Occipital lobe (tissue), 2 donors: ENCODE results near the gene KRTAP10-11. TPM values are rescaled to one million over a fixed set of nuclear protein-coding genes. Genes with fewer than 3 reads are reported as not detected.
"Not testable (repeated sequence)": the region's sequence is repeated elsewhere in the genome, so short reads cannot be mapped to it uniquely, and the experiment has no call there.

Source experiments
- DNase-seq: peaks from one replicate; lab custom pipeline; 2025; lab: John Stamatoyannopoulos, UW
- total RNA-seq: library from RNA; depleted of rRNA; stranded (reverse); fragments of >200 nt; gene quantifications from one replicate; pipeline ENCODE4 v1.2.3, GENCODE V29; 2014

KRTAP10-11 gene
- total RNA-seq, 1 donor from 2014 or later = not detected

DNA sequence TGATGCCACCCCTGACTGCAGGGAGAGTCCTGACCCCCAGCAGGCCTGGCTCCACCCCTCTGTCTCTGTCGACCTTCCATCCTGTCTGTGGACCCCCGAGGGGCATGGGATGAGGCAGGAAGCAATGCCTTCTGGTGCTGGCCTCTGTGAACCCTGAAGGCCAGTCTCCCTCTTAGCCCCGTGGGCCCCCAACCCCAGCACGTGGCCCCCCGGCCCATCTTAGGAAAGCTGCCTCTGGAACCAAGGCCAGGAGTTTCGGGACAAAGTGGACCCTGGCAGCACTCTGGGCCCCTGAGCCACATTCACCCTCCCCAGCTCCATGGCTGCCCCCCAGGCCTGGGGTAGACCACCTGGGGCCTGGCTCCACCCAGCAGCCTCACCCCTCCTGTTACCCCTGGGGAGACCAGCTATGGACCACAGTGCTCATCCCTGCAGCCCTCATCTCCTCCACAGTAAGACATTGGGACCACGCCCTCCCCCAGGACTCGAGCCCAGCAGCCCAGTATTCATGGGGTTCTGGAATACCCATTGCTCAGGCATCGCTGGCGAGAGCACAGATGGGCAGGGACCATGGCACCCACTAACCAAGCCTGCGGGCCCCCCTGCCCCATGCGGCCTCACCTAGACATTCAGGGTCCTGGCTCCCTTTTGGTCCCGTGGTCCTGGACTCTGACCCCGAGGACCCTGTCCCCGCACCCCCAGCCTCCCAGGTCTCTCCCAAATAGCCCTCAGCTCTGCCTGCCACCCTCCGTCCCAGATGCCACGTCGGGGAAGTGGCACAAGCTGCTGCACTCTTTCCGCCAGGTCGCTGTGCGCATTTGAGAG lies 7.5 kb upstream of the KRTAP10-11 start:
- DNase-seq = not testable (repeated sequence)

DNA sequence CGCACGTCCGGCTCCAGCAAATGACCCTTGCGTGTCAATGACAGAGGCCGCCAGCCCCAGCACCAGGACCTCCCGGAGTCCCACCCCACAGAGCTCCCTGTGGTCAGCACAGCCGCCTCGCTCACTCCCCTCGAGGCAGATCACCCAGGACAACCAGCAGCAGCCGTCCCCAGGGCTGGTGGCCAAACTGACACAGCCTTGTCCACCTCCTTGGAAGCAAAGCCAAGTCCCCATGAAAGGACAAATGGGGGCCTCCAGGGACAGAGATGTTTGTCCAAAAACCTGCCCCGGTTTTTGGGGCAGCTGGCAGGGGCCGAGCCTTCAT lies 6.9 kb upstream of the KRTAP10-11 start:
- no peak for DNase-seq

DNA sequence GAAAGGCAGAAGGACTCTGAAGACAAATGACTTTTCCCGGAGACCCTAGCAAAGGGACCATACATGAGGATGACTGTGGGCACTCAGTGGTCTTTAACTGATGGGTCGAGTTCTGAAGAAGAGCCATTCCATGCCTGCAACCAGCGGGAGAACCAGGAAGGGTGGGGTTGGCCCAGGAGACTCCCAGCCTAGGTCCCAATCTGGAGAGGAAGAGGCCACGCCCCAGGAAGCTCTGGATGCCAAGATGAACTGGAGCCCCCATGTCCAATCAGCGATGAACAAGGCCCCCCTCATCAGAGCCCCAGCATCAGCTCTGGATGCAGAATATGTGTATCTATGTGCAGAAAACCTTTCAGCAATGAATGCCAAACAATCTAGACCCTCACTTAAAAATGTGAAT lies 5.5 kb upstream of the KRTAP10-11 start:
- DNase-seq = no peak

DNA sequence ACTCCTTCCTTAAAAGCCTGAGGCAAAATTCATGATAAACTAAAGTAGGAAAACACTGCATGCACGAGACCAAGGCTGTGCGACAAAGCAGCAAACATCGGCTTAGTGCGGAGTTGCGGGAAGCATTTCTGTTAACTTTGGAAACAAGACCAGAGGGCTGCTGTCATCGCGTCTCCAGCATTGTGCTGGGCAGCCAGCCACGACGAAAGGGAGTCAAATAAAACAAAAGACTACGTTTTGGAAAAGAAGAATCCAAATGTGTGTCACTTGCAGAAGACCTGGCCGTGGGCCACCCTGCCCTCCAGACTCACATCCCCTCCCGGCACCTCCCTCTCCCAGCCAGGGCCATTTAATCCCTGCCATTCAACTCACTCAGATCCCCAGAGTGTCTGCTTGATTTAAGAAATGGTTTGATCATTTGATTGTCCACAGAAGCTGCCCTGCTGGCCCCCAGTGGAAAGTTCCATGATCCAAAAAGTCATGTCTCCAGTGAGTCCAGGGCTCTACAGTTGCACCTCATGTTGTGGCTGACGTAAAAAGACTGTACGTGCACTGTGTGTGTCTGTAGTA lies 2.4 kb upstream of the KRTAP10-11 start:
- DNase-seq = no peak

DNA sequence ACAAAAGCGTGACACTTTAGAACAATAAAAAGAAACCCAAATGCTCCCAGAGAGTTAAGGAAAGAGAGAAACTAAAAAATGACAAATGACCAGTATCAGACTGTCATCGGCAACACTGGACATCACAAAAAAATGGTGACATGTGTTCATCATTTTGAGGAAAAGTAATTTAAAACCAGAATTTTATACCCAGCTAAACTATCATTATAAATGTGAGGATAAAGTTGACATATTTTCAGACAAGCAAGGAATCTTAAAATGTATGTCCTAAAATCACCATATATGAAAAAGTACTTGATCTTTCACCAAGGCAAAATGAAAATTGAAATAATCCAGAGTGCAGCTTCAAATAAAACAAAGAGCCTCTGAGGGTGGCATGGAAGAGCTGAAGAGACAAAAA lies 1.3 kb upstream of the KRTAP10-11 start:
- no peak for DNase-seq

DNA sequence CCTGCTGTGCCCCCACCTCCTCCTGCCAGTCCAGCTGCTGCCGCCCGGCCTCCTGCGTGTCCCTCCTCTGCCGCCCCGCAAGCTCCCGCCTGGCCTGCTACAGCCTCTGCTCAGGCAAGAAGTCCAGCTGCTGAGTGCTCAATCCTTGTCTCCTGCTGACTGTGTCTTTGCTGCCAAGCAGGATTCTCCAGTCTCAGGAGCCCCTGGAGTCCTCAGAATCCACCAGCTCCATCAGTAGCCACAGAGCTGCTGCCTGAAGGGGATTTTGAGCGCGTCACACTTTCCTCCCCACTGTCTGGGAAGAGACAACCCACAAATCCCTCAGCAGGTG lies 973 bp downstream of the KRTAP10-11 start:
- no peak for DNase-seq

DNA sequence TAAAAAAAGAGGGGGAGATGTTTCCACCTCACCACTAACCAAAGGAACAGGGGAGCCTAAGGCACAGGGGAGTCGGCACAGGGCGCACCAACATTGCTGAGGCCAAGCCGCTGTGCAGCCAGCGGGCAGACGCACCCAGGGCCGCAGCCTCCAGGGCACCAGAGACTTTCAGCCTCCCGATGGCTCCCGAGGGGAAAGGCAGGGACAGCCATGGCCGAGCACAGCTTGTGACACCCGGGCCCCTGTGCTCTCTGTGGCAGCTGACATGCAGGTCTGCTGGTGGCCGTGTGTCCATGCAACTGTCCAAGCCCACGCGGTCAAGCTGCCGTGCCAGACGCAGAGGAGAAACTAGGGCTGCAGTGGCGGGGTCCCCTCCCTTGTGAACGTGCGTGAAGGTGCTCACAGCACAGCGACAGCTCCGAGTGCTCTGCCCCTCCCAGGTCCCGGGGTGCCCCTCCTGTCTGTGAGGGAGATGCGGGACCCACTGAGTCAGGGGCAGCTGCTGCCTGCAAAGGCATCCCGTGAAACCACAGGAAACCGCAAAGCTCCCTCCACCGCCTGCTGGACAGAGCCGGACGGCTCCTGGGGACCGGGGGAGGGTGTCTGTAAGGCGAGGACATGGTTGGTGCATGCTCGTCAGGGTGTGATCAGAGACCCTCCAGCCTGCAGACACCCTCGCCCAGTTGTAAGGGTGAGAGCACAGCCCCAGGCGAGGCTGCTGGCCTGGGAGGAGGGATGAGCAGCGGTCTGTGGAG lies 2.5 kb downstream of the KRTAP10-11 start:
- DNase-seq = no peak

DNA sequence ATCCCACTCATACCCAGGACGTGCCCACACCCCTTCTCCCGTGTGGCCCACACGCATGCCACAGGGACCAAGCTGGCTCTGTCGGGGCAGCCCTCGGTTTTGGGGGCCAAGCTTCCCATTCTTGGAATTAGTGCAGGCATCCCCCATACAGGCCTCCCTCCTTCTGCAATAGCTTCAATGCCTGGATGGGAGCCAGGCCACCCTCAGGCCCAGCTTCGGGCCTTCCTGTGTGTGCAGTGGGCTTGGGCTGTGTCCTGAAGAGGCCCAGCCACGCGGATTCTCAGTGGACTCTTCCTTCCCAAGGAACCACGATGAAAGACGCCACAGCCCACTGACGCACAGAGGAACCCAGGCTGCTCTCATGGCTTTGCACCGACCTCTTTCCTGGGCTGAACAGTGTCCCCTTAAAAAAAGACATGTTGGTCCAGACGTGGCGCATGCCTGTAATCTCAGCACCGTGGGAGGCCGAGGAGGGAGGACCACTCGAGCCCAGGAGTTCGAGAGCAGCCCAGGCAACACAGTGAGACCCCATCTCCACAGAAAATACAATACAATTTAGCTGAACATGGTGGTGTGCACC lies 3.4 kb downstream of the KRTAP10-11 start:
- no peak for DNase-seq

DNA sequence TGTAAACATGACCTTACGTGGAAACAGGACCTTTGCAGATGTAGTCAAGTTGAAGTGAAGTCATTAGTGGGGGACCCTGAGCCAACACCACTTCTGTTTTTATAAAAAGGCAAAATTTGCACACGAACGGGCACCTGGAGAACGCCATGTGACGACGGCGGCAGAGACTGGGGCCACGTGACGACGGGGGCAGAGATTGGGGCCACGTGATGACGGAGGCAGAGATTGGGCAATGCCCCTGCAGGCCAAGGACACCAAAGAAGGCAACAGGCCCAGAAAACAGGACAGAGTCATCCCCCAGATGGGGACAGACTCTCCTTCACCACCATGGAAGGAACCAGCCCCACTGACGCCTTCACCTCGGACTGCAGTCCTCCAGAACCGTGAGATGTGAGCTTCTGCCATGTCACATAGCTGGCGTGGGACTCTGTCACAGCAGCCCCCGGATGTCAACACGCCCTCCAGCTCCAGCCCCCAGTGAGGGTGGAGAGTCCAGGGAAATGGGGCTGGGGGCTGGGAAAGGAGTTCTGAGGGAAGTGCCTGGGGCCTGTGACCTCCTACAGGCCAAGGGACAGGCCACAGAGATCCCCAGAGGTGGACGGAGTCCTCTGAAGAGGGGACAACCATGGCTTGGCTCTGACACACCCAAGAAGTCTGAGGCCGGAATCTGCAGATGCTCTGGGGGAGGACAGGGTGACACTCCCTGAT lies 4.2 kb downstream of the KRTAP10-11 start:
- DNase-seq = no peak

DNA sequence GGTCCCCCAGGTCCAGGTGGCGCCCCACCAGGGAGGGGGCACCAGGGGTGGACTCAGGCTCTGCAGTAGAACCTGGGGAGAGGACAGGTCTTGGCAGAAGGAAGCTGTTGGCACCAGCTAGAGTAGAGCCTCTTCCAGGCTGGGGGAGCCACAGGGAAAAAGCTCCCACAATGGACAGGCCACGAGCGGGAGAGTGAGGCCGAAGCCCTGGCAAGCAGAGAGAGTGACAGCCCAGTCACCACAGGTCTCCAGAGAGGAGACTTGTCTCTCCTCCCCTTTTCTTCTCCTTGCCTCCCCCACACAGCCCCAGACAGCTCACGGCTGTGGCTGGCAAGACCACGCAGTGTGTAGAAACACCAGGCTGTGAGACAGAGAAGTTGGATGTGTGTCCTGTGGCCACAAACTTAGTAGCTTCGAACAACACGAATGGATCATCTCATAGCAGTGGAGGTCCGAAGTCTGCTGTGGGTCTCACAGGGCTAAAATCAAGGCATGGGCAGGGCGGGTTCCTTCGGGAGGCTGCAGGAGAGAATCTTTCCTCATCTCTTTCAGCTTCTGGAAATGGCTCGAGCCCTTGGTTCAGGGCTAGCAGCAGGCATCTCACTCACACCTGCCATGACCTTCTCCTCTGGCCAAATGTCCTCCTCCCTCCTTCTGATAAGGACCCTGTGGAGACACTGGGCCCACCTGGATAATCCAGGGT lies 4.9 kb downstream of the KRTAP10-11 start:
- no peak for DNase-seq

DNA sequence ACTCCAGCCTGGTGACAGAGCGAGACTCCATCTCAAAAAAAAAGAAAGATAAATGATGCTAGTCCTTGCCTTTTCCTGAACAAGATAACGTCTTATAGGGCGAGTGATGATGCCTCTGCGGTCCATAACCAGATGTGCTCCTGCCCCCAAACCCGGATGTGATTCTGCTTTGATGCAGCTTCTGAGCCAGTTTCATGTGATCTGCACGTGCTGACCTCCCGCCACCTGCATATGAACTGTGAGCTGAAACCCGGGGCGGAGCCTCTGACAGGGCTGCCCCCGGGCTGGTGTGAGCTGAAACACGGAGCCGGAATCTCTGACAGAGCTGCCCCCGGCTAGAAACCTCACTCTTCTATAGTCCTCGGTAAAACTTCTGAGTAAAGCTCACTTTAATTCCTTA lies 6.9 kb downstream of the KRTAP10-11 start:
- DNase-seq = no peak

DNA sequence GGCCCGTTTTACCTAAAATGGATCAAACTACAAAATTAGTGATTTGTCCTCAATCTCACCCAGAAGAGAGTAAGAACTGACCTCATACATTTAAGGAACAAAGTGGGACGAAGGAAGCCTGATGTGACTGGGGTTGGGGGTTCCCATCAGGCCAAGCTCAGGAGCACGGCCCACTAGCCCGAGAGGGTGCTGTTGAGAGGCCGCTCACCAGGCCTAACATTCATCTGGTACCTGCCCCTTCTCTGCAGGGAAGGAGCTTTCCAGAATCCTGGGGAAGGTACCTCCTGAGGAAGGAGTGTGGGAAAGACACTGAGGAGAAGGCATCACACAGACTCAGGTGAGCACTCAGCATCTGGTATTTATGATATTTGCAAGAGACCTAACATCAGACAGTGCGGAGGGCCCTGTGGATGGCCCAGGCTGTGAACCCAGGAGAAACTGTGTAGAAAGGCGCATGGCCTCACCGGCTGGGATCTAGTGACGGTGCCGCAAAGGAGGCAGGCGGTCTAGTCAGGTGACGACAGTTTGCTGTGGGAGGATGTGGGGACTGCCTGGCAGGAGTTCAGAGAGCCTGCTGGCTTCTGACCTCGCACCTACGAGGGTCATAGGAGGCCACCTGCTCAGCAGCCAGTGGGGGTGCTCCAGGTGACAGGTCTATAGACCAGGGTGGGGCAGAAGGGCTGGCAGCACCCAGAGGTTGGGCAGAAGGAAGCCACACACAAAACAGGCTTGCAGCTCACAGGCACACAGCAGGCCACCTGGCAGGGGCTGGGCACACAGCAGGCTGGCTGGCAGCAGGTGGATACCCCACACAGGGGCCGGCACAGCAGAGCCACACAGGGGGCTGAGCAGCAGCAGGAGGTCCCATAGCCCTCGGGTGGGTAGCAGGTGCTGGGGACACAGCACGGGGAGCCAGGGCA lies 7.7 kb downstream of the KRTAP10-11 start:
- DNase-seq = no peak

DNA sequence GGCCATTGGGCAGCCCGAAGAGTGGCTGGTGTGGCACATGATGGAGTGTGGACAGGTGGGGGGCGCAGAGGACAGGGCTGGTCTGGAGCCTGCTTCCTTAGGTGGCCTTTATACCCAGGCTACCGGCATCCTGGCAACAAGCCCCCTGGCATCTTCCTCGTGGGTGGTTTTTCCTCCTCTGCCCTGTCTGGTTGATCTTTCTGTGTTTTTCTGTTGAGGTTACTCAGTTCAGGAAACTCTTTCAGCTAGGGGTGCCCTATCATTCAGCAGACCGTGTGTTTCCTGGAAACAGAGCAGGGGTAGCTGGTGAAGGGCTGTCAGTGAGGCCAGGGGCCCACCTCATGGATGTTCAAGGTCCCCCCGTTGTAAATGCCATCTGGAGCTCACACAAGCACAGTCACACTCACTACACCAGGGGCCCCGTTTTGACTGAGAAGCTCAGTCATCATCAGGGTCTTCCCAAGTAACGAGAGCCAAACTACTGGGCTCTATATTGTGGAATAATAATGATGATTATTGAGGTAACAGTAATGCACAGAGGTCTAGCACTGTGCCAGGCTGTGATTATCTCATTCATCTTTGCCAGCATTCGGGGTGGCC lies 8.5 kb downstream of the KRTAP10-11 start, which contains the start of gene KRTAP12-4:
Gene KRTAP12-4, minus strand, starts transcription at position 84 of the 600 bp plus-strand sequence. Its CDS starts 45 bp downstream, at position 39.
- DNase-seq = no peak

DNA sequence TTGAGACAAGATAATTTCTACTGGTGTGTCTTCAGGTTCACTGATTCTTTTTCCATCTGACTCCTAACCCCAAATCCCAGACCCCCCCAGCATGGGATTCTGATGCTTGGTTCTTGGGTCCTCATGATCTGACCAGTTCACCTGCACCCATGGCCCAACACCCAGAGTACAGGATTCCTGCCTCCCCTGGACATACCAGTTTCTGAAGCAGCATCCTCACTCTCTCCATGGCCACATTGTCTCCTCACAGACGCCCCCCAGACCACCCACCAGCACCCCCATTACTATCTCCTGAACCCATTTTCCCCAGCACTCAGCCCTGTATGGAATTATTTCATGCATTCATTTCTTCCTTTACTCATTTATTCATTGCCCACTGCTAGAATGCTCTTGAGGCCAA lies 10.7 kb downstream of the KRTAP10-11 start:
- DNase-seq = no peak

DNA sequence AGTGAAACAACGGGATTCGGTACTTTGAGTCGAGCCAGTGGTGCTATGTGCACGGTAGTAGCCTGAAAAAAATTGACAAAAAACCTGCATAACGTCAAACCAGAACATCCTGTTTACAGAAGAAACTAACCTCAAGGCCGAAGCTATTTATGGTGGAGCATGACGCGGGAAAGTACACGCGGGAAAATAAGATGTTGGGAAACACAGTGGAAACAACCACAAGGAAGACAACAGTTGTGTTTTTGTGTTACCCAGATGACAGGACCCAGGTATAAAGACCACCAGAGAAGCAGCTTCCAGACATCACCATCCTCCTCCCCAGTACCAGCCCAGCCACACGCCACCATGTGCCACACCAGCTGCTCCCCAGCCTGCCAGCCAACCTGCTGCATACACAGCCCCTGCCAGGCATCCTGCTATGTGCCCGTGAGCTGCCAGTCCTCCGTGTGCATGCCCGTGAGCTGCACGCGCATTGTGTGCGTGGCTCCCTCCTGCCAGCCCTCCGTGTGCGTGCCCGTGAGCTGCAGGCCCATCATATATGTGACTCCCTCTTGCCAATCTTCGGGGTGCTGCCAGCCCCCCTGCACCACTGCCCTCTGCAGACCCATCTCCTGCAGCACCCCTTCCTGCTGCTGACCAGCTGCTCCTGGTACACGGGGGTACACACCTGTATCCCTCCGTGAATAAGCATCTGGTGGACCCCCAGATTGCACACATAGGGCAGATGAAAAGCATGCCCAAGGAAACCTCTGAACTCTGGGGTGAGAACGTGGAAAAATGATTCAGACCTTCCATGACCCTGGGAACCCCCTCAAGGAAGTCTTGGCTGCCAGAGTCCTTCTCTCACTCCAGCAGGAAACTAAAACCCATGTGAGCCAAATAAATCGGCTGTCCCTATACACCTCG lies 11.7 kb downstream of the KRTAP10-11 start, which contains the start of gene KRTAP12-3:
Gene KRTAP12-3, plus strand, starts transcription at position 298 of the 906 bp plus-strand sequence. Its CDS starts 48 bp downstream, at position 346.
- DNase-seq = no peak

DNA sequence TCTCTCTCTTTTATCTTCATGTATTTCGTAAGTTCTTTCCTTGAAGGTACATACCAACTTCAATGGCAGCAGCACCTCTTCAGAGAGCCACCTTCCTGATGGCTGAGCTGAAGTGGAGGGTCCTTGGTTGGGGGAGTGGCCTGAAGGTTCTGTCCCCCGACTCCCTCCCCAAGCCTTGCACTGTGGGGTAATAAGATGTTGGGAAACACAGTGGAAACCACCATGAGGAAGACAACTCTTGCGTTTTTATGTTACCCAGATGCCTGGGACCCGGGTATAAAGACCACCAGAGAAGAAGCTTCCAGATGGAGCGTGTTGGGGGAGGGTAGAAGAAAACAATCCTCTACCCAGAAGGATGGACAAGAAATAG lies 12.3 kb downstream of the KRTAP10-11 start:
- no peak for DNase-seq

DNA sequence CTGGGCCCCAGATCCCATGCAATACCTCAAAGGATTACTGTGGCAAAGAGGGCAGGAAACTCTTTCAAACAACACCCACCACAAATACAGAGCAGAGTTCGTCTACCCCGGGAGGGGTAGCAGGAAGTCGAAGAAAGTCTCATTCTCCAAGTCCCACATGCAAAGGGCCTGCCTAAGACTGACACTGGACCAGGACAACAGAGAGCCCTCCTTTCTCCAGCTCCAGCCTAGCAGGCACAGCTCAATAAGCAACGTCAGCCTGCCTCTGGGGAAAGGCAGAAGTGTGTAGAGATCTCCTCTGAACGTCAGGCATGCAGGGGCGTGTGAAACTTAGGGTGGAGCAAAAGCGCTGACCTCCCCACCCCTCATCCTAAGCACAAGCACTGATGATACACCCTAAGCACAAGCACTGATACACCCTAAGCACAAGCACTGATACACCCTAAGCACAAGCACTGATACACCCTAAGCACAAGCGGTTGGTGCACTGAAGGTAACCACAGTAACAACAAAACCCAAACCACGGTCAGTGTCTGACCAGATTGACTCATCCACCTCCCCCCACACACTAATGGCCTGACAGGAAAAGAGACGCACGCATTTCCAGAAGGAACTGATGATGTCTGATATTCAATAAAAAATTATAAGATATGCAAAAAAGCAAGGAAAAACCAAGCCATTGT lies 12.8 kb downstream of the KRTAP10-11 start:
- DNase-seq = no peak

DNA sequence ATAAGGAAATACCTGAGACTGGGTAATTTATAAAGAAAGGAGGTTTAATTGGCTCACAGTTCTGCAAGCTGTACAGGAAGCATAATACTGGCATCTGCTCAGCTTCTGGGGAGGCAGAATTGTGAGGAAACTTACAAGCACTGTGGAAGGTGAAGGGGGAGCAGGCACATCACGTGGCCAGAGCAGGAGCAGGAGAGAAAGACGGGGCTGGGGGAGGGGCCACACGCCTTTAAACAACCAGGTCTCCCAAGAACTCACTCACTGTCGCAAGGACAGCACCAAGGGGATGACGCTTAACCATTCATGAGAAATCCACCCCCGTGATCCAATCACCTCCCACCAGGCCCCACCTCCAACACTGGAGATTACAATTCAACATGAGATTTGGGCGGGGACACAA lies 15.4 kb downstream of the KRTAP10-11 start:
- not testable (repeated sequence) for DNase-seq
